Lower leg skin (tissue), 3 donors: ENCODE results near the gene EGFLAM.

Source experiments
- CTCF ChIP-seq, 3 donors: fragments of 450-650 bp; IDR thresholded peaks; one replicate each; pipeline ENCODE4 v1.5.1; 2016; ENCODE audit warnings: antibody characterized with exemption in 3 of 3, mild to moderate bottlenecking in 3 of 3, moderate library complexity in 2 of 3
- POLR2A ChIP-seq, 2 donors: fragments of 450-650 bp; IDR thresholded peaks; one replicate each; pipeline ENCODE4 v1.6.1; 2016 to 2017; ENCODE audit warnings: antibody characterized with exemption in 2 of 2, mild to moderate bottlenecking in 1 of 2, moderate library complexity in 1 of 2

- no peak for TF ChIP-seq CTCF (IDR thresholded peaks at IDR 0.05)
- TF ChIP-seq POLR2A (IDR thresholded peaks at IDR 0.05) = no peak
Measured at GRCh38 chr5:38438757-38439156, 180.4 kb downstream of the EGFLAM start.
